ENCODE results near the gene RRP1B.
"Not testable (repeated sequence)": the region's sequence is repeated elsewhere in the genome, so short reads cannot be mapped to it uniquely, and the experiment has no call there.

Gene RRP1B

GRCh38 chr21:43643193-43643592 is 16.2 kb upstream of the RRP1B start:
- no peak for DNase-seq

GRCh38 chr21:43644071-43644470 is 15.3 kb upstream of the RRP1B start:
- no peak for DNase-seq

- DNase-seq, result no peak
Measured at GRCh38 chr21:43644609-43645008, 14.8 kb upstream of the RRP1B start.

- no peak for DNase-seq
Measured at GRCh38 chr21:43645136-43645891, 14.0 kb upstream of the RRP1B start.

- DNase-seq, result no peak
Measured at GRCh38 chr21:43645976-43646375, 13.4 kb upstream of the RRP1B start.

- DNase-seq, result peak; percentile 80
Measured at GRCh38 chr21:43646550-43647260, 12.7 kb upstream of the RRP1B start.

- DNase-seq, result no peak
Measured at GRCh38 chr21:43648171-43648570, 11.2 kb upstream of the RRP1B start.

- not testable (repeated sequence) for DNase-seq
Measured at GRCh38 chr21:43651926-43652325, 7.4 kb upstream of the RRP1B start.

GRCh38 chr21:43652616-43653015 is 6.7 kb upstream of the RRP1B start:
- DNase-seq, result no peak

- no peak for DNase-seq
Measured at GRCh38 chr21:43653626-43654025, 5.7 kb upstream of the RRP1B start.

- DNase-seq, result no peak
Measured at GRCh38 chr21:43654806-43655489, 4.4 kb upstream of the RRP1B start.

GRCh38 chr21:43657355-43658087 is 1.8 kb upstream of the RRP1B start:
- no peak for DNase-seq

- no peak for DNase-seq
Measured at GRCh38 chr21:43658088-43658741, 1.1 kb upstream of the RRP1B start.

GRCh38 chr21:43658769-43659135 is 608 bp upstream of the RRP1B start:
- no peak for DNase-seq

GRCh38 chr21:43662286-43662685 is 2.9 kb downstream of the RRP1B start:
- no peak for DNase-seq

- DNase-seq, result no peak
Measured at GRCh38 chr21:43663033-43663432, 3.7 kb downstream of the RRP1B start.

GRCh38 chr21:43664358-43664757 is 5.0 kb downstream of the RRP1B start:
- DNase-seq, result no peak

GRCh38 chr21:43665879-43666278 is 6.5 kb downstream of the RRP1B start:
- no peak for DNase-seq

- DNase-seq, result no peak
Measured at GRCh38 chr21:43667191-43667904, 8.0 kb downstream of the RRP1B start.

- DNase-seq, result no peak
Measured at GRCh38 chr21:43669828-43670605, 10.7 kb downstream of the RRP1B start.

GRCh38 chr21:43675871-43676270 is 16.5 kb downstream of the RRP1B start:
- no peak for DNase-seq
